Keratinocyte (primary cell): ENCODE results near the gene FOXC1.

Source experiments
- EZH2 ChIP-seq: IDR thresholded peaks from one replicate; pipeline ENCODE4 v1.6.1; 2012; ENCODE audit warnings: inconsistent platforms, mild to moderate bottlenecking, low read length, moderate library complexity
- TF ChIP-seq, protein P1 (sequence below), 3 experiments: IDR thresholded peaks in 1 of 3; conservative IDR thresholded peaks in 1 of 3; optimal IDR thresholded peaks in 1 of 3; 2 replicates in 2 of 3; 3 replicates in 1 of 3; pipeline versions ENCODE3 to v1.5.1; 2011; ENCODE audit warnings: low read length in 3 of 3, mild to moderate bottlenecking in 3 of 3, moderate library complexity in 2 of 3, control low read depth in 1 of 3, inconsistent platforms in 1 of 3; ENCODE audit not compliant: insufficient read depth in 2 of 3; ENCODE audit errors: extremely low read depth in 1 of 3

GRCh38 chr6:1562171-1562955, 47.4 kb upstream of the FOXC1 start:
- TF ChIP-seq, protein P1, sequence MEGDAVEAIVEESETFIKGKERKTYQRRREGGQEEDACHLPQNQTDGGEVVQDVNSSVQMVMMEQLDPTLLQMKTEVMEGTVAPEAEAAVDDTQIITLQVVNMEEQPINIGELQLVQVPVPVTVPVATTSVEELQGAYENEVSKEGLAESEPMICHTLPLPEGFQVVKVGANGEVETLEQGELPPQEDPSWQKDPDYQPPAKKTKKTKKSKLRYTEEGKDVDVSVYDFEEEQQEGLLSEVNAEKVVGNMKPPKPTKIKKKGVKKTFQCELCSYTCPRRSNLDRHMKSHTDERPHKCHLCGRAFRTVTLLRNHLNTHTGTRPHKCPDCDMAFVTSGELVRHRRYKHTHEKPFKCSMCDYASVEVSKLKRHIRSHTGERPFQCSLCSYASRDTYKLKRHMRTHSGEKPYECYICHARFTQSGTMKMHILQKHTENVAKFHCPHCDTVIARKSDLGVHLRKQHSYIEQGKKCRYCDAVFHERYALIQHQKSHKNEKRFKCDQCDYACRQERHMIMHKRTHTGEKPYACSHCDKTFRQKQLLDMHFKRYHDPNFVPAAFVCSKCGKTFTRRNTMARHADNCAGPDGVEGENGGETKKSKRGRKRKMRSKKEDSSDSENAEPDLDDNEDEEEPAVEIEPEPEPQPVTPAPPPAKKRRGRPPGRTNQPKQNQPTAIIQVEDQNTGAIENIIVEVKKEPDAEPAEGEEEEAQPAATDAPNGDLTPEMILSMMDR (optimal IDR thresholded peaks at IDR 0.05 in 1 of 3, IDR thresholded peaks at IDR 0.05 in 1 of 3, conservative IDR thresholded peaks at IDR 0.05 in 1 of 3; ENCODE audit: extremely low read depth in 1 of 3, insufficient read depth in 2 of 3, low read length in 3 of 3) = no peak
- no peak for TF ChIP-seq EZH2
